ENCODE measurements around the gene SP110.
"Not testable (repeated sequence)": the region's sequence is repeated elsewhere in the genome, so short reads cannot be mapped to it uniquely, and the experiment has no call there.

The SP110 gene

DNA sequence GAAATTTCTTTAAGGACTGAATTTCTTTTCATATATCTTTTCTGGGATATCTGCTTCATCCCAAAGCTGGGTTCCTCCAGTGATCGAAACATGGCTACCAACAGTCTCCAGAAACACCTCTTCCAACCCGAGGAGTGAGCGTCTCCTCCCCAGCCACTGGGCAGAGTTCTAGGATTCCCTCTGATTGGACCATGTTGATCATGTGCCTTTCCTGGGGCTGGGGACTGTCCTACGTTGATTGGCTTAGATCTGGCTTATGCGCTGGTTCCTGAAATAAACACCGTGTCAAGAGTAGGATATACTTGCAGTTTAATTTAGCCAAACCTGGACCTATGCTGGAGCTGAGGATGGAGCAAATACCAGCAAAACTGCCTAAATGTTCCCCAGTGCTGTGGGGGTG lies 95.5 kb downstream of the SP110 start:
- no peak for DNase-seq

DNA sequence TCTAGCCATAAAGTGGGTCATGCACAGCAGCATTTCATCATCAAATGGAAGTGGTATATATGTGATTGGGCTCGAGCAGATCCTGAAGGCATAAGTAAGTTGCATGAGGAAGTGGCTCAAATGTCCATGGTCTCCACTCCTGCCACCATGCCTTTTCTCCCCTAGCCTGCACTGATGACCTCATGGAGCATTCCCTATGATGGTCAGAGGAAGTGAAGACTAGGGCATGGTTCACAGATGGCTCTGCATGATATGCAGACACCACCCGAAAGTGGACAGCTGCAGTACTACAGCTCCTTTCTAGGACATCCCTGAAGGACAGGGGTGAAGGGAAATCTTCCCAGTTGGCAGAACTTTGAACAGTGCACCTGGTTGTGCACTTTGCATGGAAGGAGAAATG lies 99.4 kb downstream of the SP110 start:
- not testable (repeated sequence) for DNase-seq

DNA sequence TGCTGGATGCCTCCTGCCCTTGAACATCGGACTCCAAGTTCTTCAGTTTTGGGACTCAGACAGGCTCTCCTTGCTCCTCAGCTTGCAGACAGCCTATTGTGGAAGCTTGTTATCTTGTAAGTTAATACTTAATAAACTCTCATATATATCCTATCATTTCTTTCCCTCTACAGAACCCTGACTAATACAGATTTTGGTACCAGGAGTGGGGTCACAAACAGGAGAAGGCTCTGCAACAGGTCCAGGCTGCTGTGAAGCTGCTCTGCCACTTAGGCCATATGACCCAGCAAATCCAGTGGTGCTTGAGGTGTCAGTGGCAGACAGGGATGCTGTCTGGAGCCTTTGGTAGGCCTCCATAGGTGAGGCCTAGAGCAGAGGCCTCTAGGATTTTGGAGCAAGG lies 100.0 kb downstream of the SP110 start:
- not testable (repeated sequence) for DNase-seq

All from CD4-positive, alpha-beta T cell treated with Interleukin-10 for 1 hour (primary cell).